Neutrophil (primary cell): ENCODE measurements around the gene SPATA22.

Experiments used
- H3K27ac ChIP-seq: fragments of 200-600 bp; sonication (generic); 2 replicates; pipeline ENCODE4 v1.5.1; 2016; ENCODE audit warnings: mild to moderate bottlenecking, moderate library complexity
- H3K27me3 ChIP-seq: fragments of 200-600 bp; sonication (generic); 2 replicates; pipeline ENCODE4 v1.6.0; 2016; ENCODE audit warnings: mild to moderate bottlenecking
- H3K36me3 ChIP-seq: fragments of 200-600 bp; sonication (generic); 2 replicates; pipeline ENCODE4 v1.5.1; 2017
- H3K4me1 ChIP-seq, 2 experiments: fragments of 200-600 bp in 1 of 2; sonication (generic) in 1 of 2; 1 replicate in 1 of 2; 2 replicates in 1 of 2; pipeline versions ENCODE4 v1.5.1 to v1.6.1; 2013 to 2016; ENCODE audit warnings: low read depth in 1 of 2, low read length in 1 of 2, mild to moderate bottlenecking in 1 of 2, moderate library complexity in 1 of 2; ENCODE audit not compliant: control insufficient read depth in 1 of 2, insufficient read depth in 1 of 2
- H3K4me3 ChIP-seq, 2 experiments: fragments of 200-600 bp in 1 of 2; sonication (generic) in 1 of 2; 1 replicate in 1 of 2; 2 replicates in 1 of 2; pipeline ENCODE4 v1.5.1; 2013 to 2016; ENCODE audit warnings: low read depth in 1 of 2, low read length in 1 of 2, mild to moderate bottlenecking in 1 of 2, moderate library complexity in 1 of 2
- H3K9me3 ChIP-seq: fragments of 200-600 bp; sonication (generic); 2 replicates; pipeline ENCODE4 v1.5.1; 2016
- CTCF ChIP-seq: fragments of 200-600 bp; sonication (generic); IDR thresholded peaks from 2 replicates; pipeline ENCODE4 v1.5.1; 2016; ENCODE audit warnings: antibody characterized with exemption

The SPATA22 gene

GRCh38 chr17:3479988-3480387 is 8.4 kb upstream of the SPATA22 start:
- Histone ChIP-seq H3K4me3 (no peak overlapping the region), H3K36me3 (no peaks in the 10 kb centered on the region), H3K27me3 (peaks cover 23% of the 10 kb centered on the region), H3K4me1 (no peaks in the 10 kb centered on the region), H3K9me3 (no peaks in the 10 kb centered on the region), H3K27ac (no peak overlapping the region)
- TF ChIP-seq CTCF, result no peak

GRCh38 chr17:3475812-3476610 is 4.4 kb upstream of the SPATA22 start, which contains the start of gene ASPA:
TSS of gene ASPA (plus strand) at chr17:3475997. CDS start at chr17:3476160, 163 bp downstream.
- no peak within 1 kb of the TSS for H3K4me3 ChIP-seq
- H3K9me3 ChIP-seq, result no peaks in the 10 kb centered on the region
- no peaks in the 10 kb centered on the region for H3K4me1 ChIP-seq
- H3K36me3 ChIP-seq, result no peaks in the 10 kb centered on the region
- no peak within 1 kb of the TSS for H3K27ac ChIP-seq
- TF ChIP-seq CTCF, result no peak
- peaks cover 12% of the 10 kb centered on the region for H3K27me3 ChIP-seq

- H3K36me3 ChIP-seq, result no peaks in the 10 kb centered on the region
- H3K4me1 ChIP-seq, result no peaks in the 10 kb centered on the region
- H3K9me3 ChIP-seq, result no peaks in the 10 kb centered on the region
- H3K27me3 ChIP-seq, result peaks cover 12% of the 10 kb centered on the region
- H3K27ac ChIP-seq, result no peak overlapping the region
- no peak overlapping the region for H3K4me3 ChIP-seq
- no peak for TF ChIP-seq CTCF
Observed at GRCh38 chr17:3475251-3475685, 3.6 kb upstream of the SPATA22 start.

- Histone ChIP-seq H3K36me3 (no peaks in the 10 kb centered on the region), H3K27ac (no peak overlapping the region), H3K9me3 (no peaks in the 10 kb centered on the region), H3K4me1 (no peaks in the 10 kb centered on the region), H3K27me3 (peaks cover 7% of the 10 kb centered on the region), H3K4me3 (no peak overlapping the region)
- no peak for TF ChIP-seq CTCF
Observed at GRCh38 chr17:3474212-3474611, 2.6 kb upstream of the SPATA22 start.

- Histone ChIP-seq H3K9me3 (no peaks in the 10 kb centered on the region), H3K27me3 (no peaks in the 10 kb centered on the region), H3K4me3 (no peak overlapping the region), H3K36me3 (no peaks in the 10 kb centered on the region), H3K27ac (no peak overlapping the region), H3K4me1 (no peaks in the 10 kb centered on the region)
- no peak for TF ChIP-seq CTCF
Observed at GRCh38 chr17:3472137-3472536, 518 bp upstream of the SPATA22 start.
